Measurements from ENCODE around the gene ZNRF1.

Gene ZNRF1

DNA sequence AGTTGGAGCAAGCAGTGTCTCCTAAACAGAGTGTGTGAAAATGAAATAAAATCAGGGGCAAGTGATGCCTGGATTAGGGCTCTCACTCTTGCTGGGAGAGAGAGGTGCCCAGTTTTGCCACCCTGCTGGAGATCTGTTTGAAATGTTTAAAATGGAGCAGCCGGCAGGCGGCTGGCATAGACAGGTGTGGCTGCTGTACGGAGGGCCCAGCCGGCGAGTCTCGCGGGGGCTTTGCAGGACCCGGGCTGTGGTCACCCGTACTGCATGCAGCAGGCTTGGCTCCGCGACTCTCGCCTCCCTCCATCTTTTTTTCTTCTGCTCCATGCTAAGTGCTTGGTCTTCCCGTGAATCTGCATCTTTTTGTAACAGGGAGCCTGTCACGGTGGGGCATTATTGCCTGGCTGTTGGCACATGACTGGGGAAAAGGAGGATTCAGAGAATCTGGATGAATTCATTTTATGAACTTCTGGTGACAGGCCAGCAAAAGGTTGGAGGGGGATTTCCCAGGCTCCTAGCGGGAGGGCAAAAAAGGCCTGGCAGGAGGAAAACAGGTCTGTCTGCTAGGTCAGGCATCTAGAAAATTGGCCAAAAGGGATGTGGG lies 1.8 kb downstream of the ZNRF1 start:
- DNase-seq (ENCODE audit: low read depth): no peak
- H3K4me3 ChIP-seq (ENCODE audit: low read depth, low read length): peak overlapping the region; percentile 69

DNA sequence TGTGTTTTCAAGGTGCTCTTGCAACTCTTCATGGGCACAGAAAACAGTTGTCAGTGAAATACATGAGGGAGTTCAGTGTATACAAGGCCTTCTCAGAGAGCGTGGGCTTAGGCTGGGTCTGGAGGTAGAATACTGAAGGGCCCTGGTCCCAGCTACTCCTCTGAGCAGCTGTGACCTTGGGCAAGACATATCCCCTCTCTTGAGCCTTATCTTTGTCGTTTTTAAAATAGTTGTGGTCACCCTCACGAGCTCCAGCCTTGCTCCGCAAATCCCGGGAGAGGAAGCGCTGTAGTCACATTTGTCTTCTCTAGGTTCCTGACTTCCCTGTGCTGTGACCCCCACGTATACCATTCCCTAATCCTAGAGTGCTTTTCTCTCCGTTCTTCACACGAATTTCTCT lies 3.6 kb downstream of the ZNRF1 start:
- no peak overlapping the region for H3K4me3 ChIP-seq (ENCODE audit: low read depth, low read length)
- DNase-seq (ENCODE audit: low read depth): no peak
- TF ChIP-seq, protein P1, sequence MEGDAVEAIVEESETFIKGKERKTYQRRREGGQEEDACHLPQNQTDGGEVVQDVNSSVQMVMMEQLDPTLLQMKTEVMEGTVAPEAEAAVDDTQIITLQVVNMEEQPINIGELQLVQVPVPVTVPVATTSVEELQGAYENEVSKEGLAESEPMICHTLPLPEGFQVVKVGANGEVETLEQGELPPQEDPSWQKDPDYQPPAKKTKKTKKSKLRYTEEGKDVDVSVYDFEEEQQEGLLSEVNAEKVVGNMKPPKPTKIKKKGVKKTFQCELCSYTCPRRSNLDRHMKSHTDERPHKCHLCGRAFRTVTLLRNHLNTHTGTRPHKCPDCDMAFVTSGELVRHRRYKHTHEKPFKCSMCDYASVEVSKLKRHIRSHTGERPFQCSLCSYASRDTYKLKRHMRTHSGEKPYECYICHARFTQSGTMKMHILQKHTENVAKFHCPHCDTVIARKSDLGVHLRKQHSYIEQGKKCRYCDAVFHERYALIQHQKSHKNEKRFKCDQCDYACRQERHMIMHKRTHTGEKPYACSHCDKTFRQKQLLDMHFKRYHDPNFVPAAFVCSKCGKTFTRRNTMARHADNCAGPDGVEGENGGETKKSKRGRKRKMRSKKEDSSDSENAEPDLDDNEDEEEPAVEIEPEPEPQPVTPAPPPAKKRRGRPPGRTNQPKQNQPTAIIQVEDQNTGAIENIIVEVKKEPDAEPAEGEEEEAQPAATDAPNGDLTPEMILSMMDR (IDR thresholded peaks at IDR 0.05; ENCODE audit: control insufficient read depth, extremely low read depth, insufficient read depth): no peak

More for the DNA sequence above, 1.8 kb downstream of the ZNRF1 start:
- TF ChIP-seq, protein P1 (IDR thresholded peaks at IDR 0.05; ENCODE audit: control insufficient read depth, extremely low read depth, insufficient read depth): no peak

DNA sequence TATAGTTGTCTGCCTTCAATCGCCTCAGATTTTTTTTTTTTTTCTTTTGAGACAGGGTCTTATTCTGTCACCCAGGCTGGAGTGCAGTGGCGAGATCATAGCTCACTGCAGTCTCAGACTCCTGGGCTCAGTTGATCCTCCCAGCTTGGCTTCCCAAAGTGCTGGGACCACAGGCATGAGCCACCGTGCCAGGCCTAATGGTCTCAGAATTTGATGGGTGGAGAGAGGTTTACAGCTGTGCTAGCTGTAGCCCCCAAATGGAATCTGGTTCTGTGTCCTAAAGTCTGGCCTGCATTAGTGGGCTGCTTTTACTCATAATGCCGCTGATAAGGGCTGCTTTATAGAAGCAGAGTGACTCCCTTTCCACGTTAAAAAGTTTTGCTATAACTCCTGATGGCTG lies 5.1 kb downstream of the ZNRF1 start:
- no peak for DNase-seq (ENCODE audit: low read depth)
- H3K4me3 ChIP-seq (ENCODE audit: low read depth, low read length): no peak overlapping the region
- TF ChIP-seq, protein P1 (IDR thresholded peaks at IDR 0.05; ENCODE audit: control insufficient read depth, extremely low read depth, insufficient read depth): no peak

DNA sequence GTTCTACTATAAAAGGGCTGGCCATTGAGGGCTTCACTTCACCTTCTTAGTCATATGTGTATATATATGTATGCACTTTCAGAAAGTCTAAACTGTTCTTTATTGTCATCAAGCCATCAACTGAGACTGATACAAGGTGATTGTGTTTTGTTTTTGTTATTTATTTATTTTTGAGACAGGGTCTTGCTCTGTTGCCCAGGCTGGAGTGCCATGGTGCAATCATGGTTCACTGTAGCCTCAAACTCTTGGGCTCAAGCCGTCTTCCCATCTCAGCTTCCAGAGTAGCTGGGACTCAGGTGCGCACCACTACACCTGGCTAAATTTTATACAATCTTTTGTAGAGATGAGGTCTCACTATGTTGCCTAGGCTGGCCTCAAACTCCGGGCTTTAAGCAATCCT lies 5.6 kb downstream of the ZNRF1 start:
- DNase-seq (ENCODE audit: low read depth): no peak
- TF ChIP-seq, protein P1 (IDR thresholded peaks at IDR 0.05; ENCODE audit: control insufficient read depth, extremely low read depth, insufficient read depth): no peak
- no peak overlapping the region for H3K4me3 ChIP-seq (ENCODE audit: low read depth, low read length)

DNA sequence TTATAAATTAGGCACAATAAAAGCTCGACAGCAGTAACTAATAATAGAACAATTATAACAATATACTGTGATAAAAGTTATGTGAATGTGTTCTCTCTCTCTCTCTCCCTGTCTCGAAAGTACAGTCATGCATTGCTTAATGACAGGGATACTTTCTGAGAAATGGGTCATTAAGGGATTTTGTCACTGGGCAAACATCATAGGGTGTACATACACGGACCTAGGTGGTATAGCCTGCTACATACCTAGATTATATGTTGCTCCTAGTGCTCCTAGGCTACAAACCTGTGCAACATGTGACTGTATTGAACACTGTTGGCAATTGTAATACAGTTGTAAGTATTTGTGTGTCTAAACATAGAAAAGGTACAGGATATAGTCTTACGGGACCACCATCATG lies 6.9 kb downstream of the ZNRF1 start:
- no peak overlapping the region for H3K4me3 ChIP-seq (ENCODE audit: low read depth, low read length)
- DNase-seq (ENCODE audit: low read depth): no peak
- TF ChIP-seq, protein P1 (IDR thresholded peaks at IDR 0.05; ENCODE audit: control insufficient read depth, extremely low read depth, insufficient read depth): no peak

DNA sequence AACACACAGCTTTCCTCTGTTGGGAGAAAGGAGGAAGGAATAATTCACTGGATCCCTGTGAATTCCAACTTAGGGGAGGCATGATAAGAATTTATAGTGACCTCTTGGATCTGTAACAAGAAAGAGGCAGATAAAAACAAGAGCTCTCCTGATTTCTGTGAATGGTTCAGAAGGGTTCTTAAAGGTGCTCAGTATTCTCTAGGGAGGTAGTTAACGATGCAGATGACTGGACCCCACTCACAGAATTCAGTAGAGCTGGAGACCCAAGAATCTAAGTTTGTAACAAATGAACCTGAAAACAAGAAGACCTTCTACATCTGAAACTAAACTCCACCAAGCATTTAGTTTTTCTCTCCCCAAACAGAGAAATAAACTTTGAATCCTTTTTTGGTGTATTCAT lies 8.6 kb downstream of the ZNRF1 start:
- DNase-seq (ENCODE audit: low read depth): no peak
- TF ChIP-seq, protein P1 (IDR thresholded peaks at IDR 0.05; ENCODE audit: control insufficient read depth, extremely low read depth, insufficient read depth): no peak
- H3K4me3 ChIP-seq (ENCODE audit: low read depth, low read length): no peak overlapping the region

DNA sequence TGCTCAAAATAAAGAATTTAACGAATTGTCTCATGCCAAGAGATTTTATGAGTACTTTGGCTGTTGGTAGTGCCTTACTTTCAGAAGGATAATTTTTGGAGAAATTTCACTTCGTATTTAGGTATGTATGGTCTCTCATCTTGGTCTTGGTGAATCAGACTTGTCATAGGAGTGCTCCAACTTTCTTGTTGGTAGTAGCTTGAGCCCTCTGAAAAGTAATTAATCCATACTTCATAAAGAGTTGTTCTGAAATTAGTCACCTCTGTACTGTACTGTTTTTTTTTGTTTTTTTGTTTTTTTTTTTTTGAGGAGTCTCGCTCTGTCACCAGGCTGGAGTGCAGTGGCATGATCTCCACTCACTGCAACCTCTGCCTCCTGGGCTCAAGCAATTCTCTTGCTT lies 11.6 kb downstream of the ZNRF1 start:
- DNase-seq (ENCODE audit: low read depth): no peak
- TF ChIP-seq, protein P1 (IDR thresholded peaks at IDR 0.05; ENCODE audit: control insufficient read depth, extremely low read depth, insufficient read depth): no peak
- no peak overlapping the region for H3K4me3 ChIP-seq (ENCODE audit: low read depth, low read length)

Data from LNCaP clone FGC (cell line).